GM12878 (cell line): ENCODE results near the gene USB1. TPM values are rescaled to one million over a fixed set of nuclear protein-coding genes. Genes with fewer than 3 reads are reported as not detected.

ENCODE experiments used
- ATAC-seq: fragments of 200-7000 bp; cut with Tn5 transposase; 3 replicates; pipeline ENCODE4 v1.9.1; 2020; ENCODE audit warnings: mild to moderate bottlenecking, moderate library complexity
- BruUV-seq: library from RNA; stranded (reverse); fragments of 400-500 nt; replicated peaks from 2 replicates; lab custom pipeline; 2021; lab: Mats Ljungman, UMichigan
- CTCF ChIA-PET: fragments of 300-600 bp; sonication (Branson Sonifier 250); formaldehyde crosslinking; extraction: SDS; loops from one replicate; lab custom pipeline; 2021; ENCODE audit warnings: inconsistent platforms; lab: Yijun Ruan, JAX
- POLR2A ChIA-PET: fragments of 350-600 bp; formaldehyde crosslinking; extraction: SDS; loops from one replicate; lab custom pipeline; 2021; ENCODE audit warnings: inconsistent platforms; lab: Charles Lee
- RAD21 ChIA-PET: fragments of 300-600 bp; sonication (Branson Sonifier 250); formaldehyde crosslinking; loops from one replicate; lab custom pipeline; 2023; ENCODE audit warnings: antibody characterized with exemption; ENCODE audit not compliant: unreplicated experiment; lab: Charles Lee
- SMC1A ChIA-PET: fragments of 300-600 bp; sonication (Branson Sonifier 250); formaldehyde crosslinking; loops from one replicate; lab custom pipeline; 2023; ENCODE audit not compliant: unreplicated experiment, uncharacterized antibody; lab: Charles Lee
- DNase-seq: peaks from one replicate; pipeline ENCODE4 v3.0.0-alpha.2; 2011; ENCODE audit warnings: low read depth, low spot score
- FAIRE-seq: peaks from 3 replicates; lab custom pipeline; 2011; peaks lifted over from hg19 to GRCh38; lab: Jason Lieb, UNC
- H2AFZ ChIP-seq: 2 replicates; pipeline ENCODE4 v1.6.0; 2011; ENCODE audit warnings: low read depth, low read length, control low read depth; ENCODE audit not compliant: control insufficient read depth
- H3K27ac ChIP-seq: 2 replicates; pipeline ENCODE4 v1.5.1; 2011; ENCODE audit warnings: control low read depth; ENCODE audit not compliant: control insufficient read depth, insufficient read depth
- H3K27me3 ChIP-seq, 2 experiments: replicated peaks in 1 of 2; 2 replicates each; pipeline versions ENCODE4 v1.6.0 to v1.6.1; 2011; ENCODE audit warnings: low read length in 1 of 2; ENCODE audit not compliant: control insufficient read depth in 2 of 2, insufficient read depth in 2 of 2
- H3K36me3 ChIP-seq, 2 experiments: 2 replicates each; pipeline ENCODE4 v1.5.1; 2011; ENCODE audit warnings: low read length in 1 of 2; ENCODE audit not compliant: control insufficient read depth in 2 of 2, insufficient read depth in 2 of 2
- H3K4me1 ChIP-seq: 2 replicates; pipeline ENCODE4 v1.6.1; 2011; ENCODE audit warnings: mild to moderate bottlenecking, low read length, moderate library complexity, mixed read lengths; ENCODE audit not compliant: control insufficient read depth, insufficient read depth
- H3K4me2 ChIP-seq: 2 replicates; pipeline ENCODE4 v1.6.0; 2011; ENCODE audit warnings: control low read depth; ENCODE audit not compliant: control insufficient read depth, insufficient read depth
- H3K4me3 ChIP-seq: fragments of 200-600 bp; sonication (generic); 2 replicates; pipeline ENCODE4 v1.5.1; 2016
- H3K79me2 ChIP-seq: 2 replicates; pipeline ENCODE4 v1.6.0; 2011; ENCODE audit warnings: low read length; ENCODE audit not compliant: control insufficient read depth, insufficient read depth
- H3K9ac ChIP-seq: 2 replicates; pipeline ENCODE4 v1.8.0; 2011; ENCODE audit warnings: low read length, control low read depth, mixed read lengths; ENCODE audit not compliant: control insufficient read depth, insufficient read depth
- H3K9me3 ChIP-seq: replicated peaks from 3 replicates; pipeline ENCODE4 v1.5.1; 2011; ENCODE audit warnings: mild to moderate bottlenecking, low read length; ENCODE audit not compliant: control insufficient read depth, insufficient read depth
- H4K20me1 ChIP-seq: 2 replicates; pipeline ENCODE4 v1.6.0; 2011; ENCODE audit not compliant: control insufficient read depth, insufficient read depth
- CBX3 ChIP-seq: fragments of 200-600 bp; sonication (generic); IDR thresholded peaks from 2 replicates; pipeline ENCODE4 v1.6.1; 2016; ENCODE audit warnings: low read depth, borderline replicate concordance
- ETV6 ChIP-seq, 2 experiments: fragments of 450-650 bp in 1 of 2; IDR thresholded peaks in 1 of 2; conservative IDR thresholded peaks in 1 of 2; 2 replicates each; pipeline ENCODE4 v1.6.1; 2014; ENCODE audit warnings: antibody characterized with exemption in 1 of 2, borderline replicate concordance in 1 of 2, low read depth in 1 of 2, mild to moderate bottlenecking in 1 of 2, moderate library complexity in 1 of 2
- HDGF ChIP-seq: fragments of 450-650 bp; IDR thresholded peaks from 2 replicates; pipeline ENCODE4 v1.6.1; 2016; ENCODE audit warnings: antibody characterized with exemption
- HSF1 ChIP-seq: fragments of 150-350 bp; IDR thresholded peaks from 2 replicates; pipeline ENCODE4 v1.6.1; 2014; ENCODE audit warnings: mild to moderate bottlenecking, low read depth, low read length
- NKRF ChIP-seq: fragments of 450-650 bp; conservative IDR thresholded peaks from 2 replicates; pipeline ENCODE4 v1.6.1; 2017; ENCODE audit warnings: mild to moderate bottlenecking, moderate library complexity
- RELA ChIP-seq: fragments of 450-650 bp; IDR thresholded peaks from 2 replicates; pipeline ENCODE4 v1.8.0; 2014; ENCODE audit warnings: borderline replicate concordance; ENCODE audit not compliant: partially characterized antibody
- TARDBP ChIP-seq: IDR thresholded peaks from 2 replicates; pipeline ENCODE4 v1.6.1; 2016; ENCODE audit warnings: borderline replicate concordance
- WGBS: methylation state at CpG from one replicate; pipeline ENCODE4 v1.1.6; 2016; ENCODE audit warnings: low lambda C conversion rate; ENCODE audit not compliant: insufficient replicate concordance, insufficient coverage; ENCODE audit errors: missing lambda C conversion rate; 5-methylcytosine and 5-hydroxymethylcytosine counted together
- in situ Hi-C: fragments of 300-500 bp; cut with MboI; formaldehyde crosslinking; loops from 9 replicates; pipeline ENCODE4 v1.14.3; 2018; ENCODE audit warnings: mixed read lengths
- intact Hi-C: fragments of 100-400 bp; cut with micrococcal nuclease; formaldehyde crosslinking; loops from one replicate; pipeline ENCODE4 v1.14.2; 2022; ENCODE audit not compliant: unreplicated experiment
- polyA plus RNA-seq, 11 experiments: library from polyadenylated mRNA; depleted of rRNA in 4 of 11; unstranded in 6 of 11; stranded (reverse) in 5 of 11; fragments of >200 nt; fragmentation: Nextera tagmentation in 4 of 11; fragmentation: Illumina TruSeq in 1 of 11; extraction: Ambion mirVana in 4 of 11; extraction: Trizol in 1 of 11; gene quantifications; 1 replicate in 1 of 11; 2 replicates in 10 of 11; pipeline versions ENCODE4 v1.2.1 to v1.2.3, GENCODE V29; 2011 to 2016; ENCODE audit warnings: inconsistent platforms in 2 of 11, missing spikeins in 2 of 11, low read depth in 1 of 11
- total RNA-seq, 4 experiments: library from RNA; depleted of rRNA in 3 of 4; stranded (reverse); fragments of >200 nt in 3 of 4; fragmentation: Illumina TruSeq in 1 of 4; extraction: Trizol in 1 of 4; gene quantifications; 2 replicates each; pipeline versions ENCODE4 v1.2.1 to v1.2.3, GENCODE V29; 2013 to 2021

The USB1 gene
- total and polyA plus RNA-seq, 10 of the 15 experiments (the other 5 are each of a cell fraction or from before 2014, with no cell fraction given) = 7.9 to 72.2 (median 41.6) TPM

- intact Hi-C loops = no loop called here
These were observed 7.3 kb upstream of the USB1 start for GRCh38 chr16:57993897-57994296.

More at GRCh38 chr16:57993897-57994296, 7.3 kb upstream of the USB1 start:
- FAIRE-seq = no peak
- no peak for ATAC-seq
- Histone ChIP-seq H3K9me3 (no peaks in the 10 kb centered on the region), H3K36me3 (no peaks in the 10 kb centered on the region; a peak in 1 of 4 replicates), H4K20me1 (no peaks in the 10 kb centered on the region), H3K9ac (no peak overlapping the region), H2AFZ (no peak overlapping the region), H3K27ac (no peak overlapping the region), H3K27me3 (no peaks in the 10 kb centered on the region), H3K79me2 (no peaks in the 10 kb centered on the region), H3K4me2 (no peak overlapping the region), H3K4me3 (no peak overlapping the region), H3K4me1 (peaks cover 2% of the 10 kb centered on the region)
- ChIA-PET SMC1A (no interaction called here), RAD21 (no interaction called here), POLR2A (interaction anchor here (0.5 kb wide), 1 partner anchor 39 kb away, joined by 3 read pairs; no protein-coding TSS in a partner anchor), CTCF (interaction anchor here (0.6 kb wide), 1 partner anchor 111 kb away, joined by 3 read pairs; no protein-coding TSS in a partner anchor)
- 79% methylated on average over 5 of the region's 5 CpGs for WGBS
- TF ChIP-seq CBX3 (no peak), RELA (no peak), ETV6 (conservative IDR thresholded peaks at IDR 0.05 in 1 of 2, IDR thresholded peaks at IDR 0.05 in 1 of 2; ENCODE audit: borderline replicate concordance in 1 of 2, low read depth in 1 of 2) (no peak), TARDBP (no peak), HSF1 (no peak), HDGF (no peak), NKRF (no peak)
- in situ Hi-C loops = no loop called here
- DNase-seq = no peak
- BruUV-seq = no TSS peak
